Endothelial cell of umbilical vein (primary cell): ENCODE measurements around the gene AKTIP.

Experiments used
- CTCF ChIP-seq, 2 donors: IDR thresholded peaks; 1 replicate in 1 of 2; 2 replicates in 1 of 2; pipeline ENCODE4 v1.5.1; 2011; ENCODE audit warnings: low read length in 2 of 2, mild to moderate bottlenecking in 2 of 2, moderate library complexity in 2 of 2, control low read depth in 1 of 2, inconsistent platforms in 1 of 2, low read depth in 1 of 2; ENCODE audit not compliant: insufficient read depth in 1 of 2; ENCODE audit errors: extremely low read depth in 1 of 2
- POLR2AphosphoS5 ChIP-seq: IDR thresholded peaks from 2 replicates; pipeline ENCODE4 v1.6.1; 2012; ENCODE audit warnings: low read depth, mild to moderate bottlenecking, control low read depth, low read length, moderate library complexity; ENCODE audit not compliant: insufficient read depth

GRCh38 chr16:53486230-53486629, 16.8 kb downstream of the AKTIP start:
- no peak for TF ChIP-seq POLR2AphosphoS5
- TF ChIP-seq CTCF (IDR thresholded peaks at IDR 0.05; ENCODE audit: extremely low read depth in 1 of 2, insufficient read depth in 1 of 2, low read depth in 1 of 2, low read length in 2 of 2): no peak
